Endothelial cell of umbilical vein (primary cell): ENCODE data around the gene RAB7B. TPM values are rescaled to one million over a fixed set of nuclear protein-coding genes. Genes with fewer than 3 reads are reported as not detected.

Source experiments
- BruUV-seq: library from RNA; stranded (reverse); fragments of 400-500 nt; replicated peaks from 2 replicates; lab custom pipeline; 2021; lab: Mats Ljungman, UMichigan
- CTCF ChIA-PET: fragments of 300-600, 350-600 bp; sonication (Branson Sonifier 250); formaldehyde crosslinking; loops from one replicate; lab custom pipeline; 2021; ENCODE audit warnings: antibody characterized with exemption, inconsistent platforms; lab: Charles Lee
- POLR2A ChIA-PET: fragments of 300-600, 350-600 bp; sonication (Branson Sonifier 250); formaldehyde crosslinking; loops from one replicate; lab custom pipeline; 2021; ENCODE audit warnings: antibody characterized with exemption, inconsistent platforms; lab: Charles Lee
- DNase-seq: peaks from one replicate; pipeline ENCODE4 v3.0.0-alpha.2; 2011; ENCODE audit warnings: low read depth, low spot score
- FAIRE-seq: peaks from 2 replicates; lab custom pipeline; 2011; peaks lifted over from hg19 to GRCh38; lab: Jason Lieb, UNC
- H2AFZ ChIP-seq: 2 replicates; pipeline ENCODE4 v1.6.0; 2012; ENCODE audit warnings: low read depth, low read length, control low read depth, inconsistent platforms
- H3K27ac ChIP-seq: 2 replicates; pipeline ENCODE4 v1.5.1; 2011; ENCODE audit warnings: low read depth, mild to moderate bottlenecking, control low read depth, low read length, moderate library complexity; ENCODE audit not compliant: insufficient read depth
- H3K27me3 ChIP-seq, 2 experiments: 2 replicates each; pipeline versions ENCODE4 v1.6.0 to v1.6.1; 2011; ENCODE audit warnings: low read length in 2 of 2, mixed read lengths in 1 of 2; ENCODE audit not compliant: control insufficient read depth in 2 of 2, insufficient read depth in 2 of 2
- H3K36me3 ChIP-seq, 2 experiments: 2 replicates in 1 of 2; 3 replicates in 1 of 2; pipeline ENCODE4 v1.5.1; 2011; ENCODE audit warnings: low read length in 2 of 2, mild to moderate bottlenecking in 1 of 2, moderate library complexity in 1 of 2; ENCODE audit not compliant: control insufficient read depth in 2 of 2, insufficient read depth in 2 of 2; ENCODE audit errors: extremely low read depth in 1 of 2
- H3K4me1 ChIP-seq: 3 replicates; pipeline ENCODE4 v1.5.1; 2011; ENCODE audit warnings: mild to moderate bottlenecking, low read length; ENCODE audit not compliant: control insufficient read depth, insufficient read depth; ENCODE audit errors: extremely low read depth
- H3K4me2 ChIP-seq: 2 replicates; pipeline ENCODE4 v1.6.1; 2011; ENCODE audit warnings: low read length, control low read depth, mixed read lengths; ENCODE audit not compliant: insufficient read depth
- H3K4me3 ChIP-seq, 3 experiments: fragments of 200-600 bp in 1 of 3; sonication (generic), shearing (Covaris generic) in 1 of 3; replicated peaks in 1 of 3; 2 replicates each; pipeline ENCODE4 v1.5.1; 2011 to 2016; ENCODE audit warnings: control low read depth in 3 of 3, low read length in 3 of 3, mild to moderate bottlenecking in 2 of 3, inconsistent platforms in 1 of 3, low read depth in 1 of 3, moderate library complexity in 1 of 3; ENCODE audit not compliant: insufficient read depth in 1 of 3
- H3K79me2 ChIP-seq: 2 replicates; pipeline ENCODE4 v1.6.0; 2012; ENCODE audit warnings: low read length, inconsistent platforms; ENCODE audit not compliant: control insufficient read depth, insufficient read depth
- H3K9ac ChIP-seq: replicated peaks from 2 replicates; pipeline ENCODE3; 2011; ENCODE audit warnings: low read length, control low read depth; ENCODE audit not compliant: insufficient read depth; ENCODE audit errors: extremely low read depth
- H3K9me1 ChIP-seq: replicated peaks from 3 replicates; pipeline ENCODE4 v1.6.0; 2011; ENCODE audit warnings: mild to moderate bottlenecking, low read length; ENCODE audit not compliant: control insufficient read depth, insufficient read depth; ENCODE audit errors: extremely low read depth
- H3K9me3 ChIP-seq: replicated peaks from 2 replicates; pipeline ENCODE4 v1.5.1; 2012; ENCODE audit warnings: low read length, inconsistent platforms; ENCODE audit not compliant: control insufficient read depth, insufficient read depth
- H4K20me1 ChIP-seq: replicated peaks from 2 replicates; pipeline ENCODE3; 2011; ENCODE audit warnings: mild to moderate bottlenecking, low read length; ENCODE audit not compliant: control insufficient read depth, insufficient read depth; ENCODE audit errors: extremely low read depth
- CTCF ChIP-seq, 2 donors: IDR thresholded peaks; 1 replicate in 1 of 2; 2 replicates in 1 of 2; pipeline ENCODE4 v1.5.1; 2011; ENCODE audit warnings: low read length in 2 of 2, mild to moderate bottlenecking in 2 of 2, moderate library complexity in 2 of 2, control low read depth in 1 of 2, inconsistent platforms in 1 of 2, low read depth in 1 of 2; ENCODE audit not compliant: insufficient read depth in 1 of 2; ENCODE audit errors: extremely low read depth in 1 of 2
- EZH2 ChIP-seq: IDR thresholded peaks from 2 replicates; pipeline ENCODE4 v1.6.1; 2012; ENCODE audit warnings: borderline replicate concordance, low read depth, mild to moderate bottlenecking, moderate library complexity, low read length, inconsistent platforms; ENCODE audit not compliant: severe bottlenecking
- FOS ChIP-seq: IDR thresholded peaks from 2 replicates; pipeline ENCODE4 v1.6.1; 2011; ENCODE audit warnings: mild to moderate bottlenecking, low read length, moderate library complexity, borderline replicate concordance; ENCODE audit not compliant: insufficient read depth
- GATA2 ChIP-seq: IDR thresholded peaks from 2 replicates; pipeline ENCODE4 v1.7.0; 2011; ENCODE audit warnings: low read depth, mild to moderate bottlenecking, moderate library complexity, mixed read lengths, low read length; ENCODE audit not compliant: insufficient read length, insufficient read depth
- JUN ChIP-seq: IDR thresholded peaks from 2 replicates; pipeline ENCODE4 v1.6.1; 2011; ENCODE audit warnings: borderline replicate concordance, low read depth; ENCODE audit not compliant: insufficient read length, insufficient read depth
- MAX ChIP-seq: IDR thresholded peaks from 2 replicates; pipeline ENCODE4 v1.6.1; 2011; ENCODE audit not compliant: insufficient read depth, insufficient read length
- MYC ChIP-seq: IDR thresholded peaks from one replicate; pipeline ENCODE4 v1.6.1; 2011; ENCODE audit warnings: mild to moderate bottlenecking, low read depth, low read length
- POLR2A ChIP-seq: IDR thresholded peaks from 2 replicates; pipeline ENCODE4 v1.6.1; 2012; ENCODE audit warnings: low read depth, mild to moderate bottlenecking, control low read depth, low read length
- POLR2AphosphoS5 ChIP-seq: IDR thresholded peaks from 2 replicates; pipeline ENCODE4 v1.6.1; 2012; ENCODE audit warnings: low read depth, mild to moderate bottlenecking, control low read depth, low read length, moderate library complexity; ENCODE audit not compliant: insufficient read depth
- dilution Hi-C: fragments of 300-500 bp; cut with MboI; formaldehyde crosslinking; loops from one replicate; pipeline ENCODE4 v1.15.0; 2019; ENCODE audit warnings: low sequenced_read_pairs; ENCODE audit not compliant: extremely low pct_ligation_motif_present
- intact Hi-C: fragments of 100-400 bp; cut with micrococcal nuclease; formaldehyde crosslinking; loops from one replicate; pipeline ENCODE4 v1.10.0; 2022
- polyA plus RNA-seq, 4 experiments: library from polyadenylated mRNA; depleted of rRNA in 3 of 4; stranded (reverse) in 3 of 4; unstranded in 1 of 4; fragments of >200 nt; gene quantifications; 2 replicates each; pipeline versions ENCODE4 v1.2.1 to v1.2.3, GENCODE V29; 2011 to 2012; ENCODE audit warnings: missing spikeins in 1 of 4
- total RNA-seq: library from RNA; stranded (reverse); gene quantifications from 2 replicates; pipeline ENCODE4 v1.2.3, GENCODE V29; 2021

RAB7B gene
- total and polyA plus RNA-seq, 2 donors (not counting 3 experiments of a cell fraction or from before 2014, with no cell fraction given): 0.15 TPM; not detected in 1

- H3K9me1 ChIP-seq: no peaks in the 10 kb centered on the region
- intact Hi-C loops (loop anchor here (2.0 kb wide), 1 partner anchor 17 kb away; no protein-coding TSS in a partner anchor), dilution Hi-C loops (no loop called here)
- FAIRE-seq: no peak
- no peak overlapping the region for H3K4me3 ChIP-seq
- no peak overlapping the region for H3K9ac ChIP-seq
- H3K4me1 ChIP-seq: peaks cover 35% of the 10 kb centered on the region
- H3K27me3 ChIP-seq: no peaks in the 10 kb centered on the region
- no peaks in the 10 kb centered on the region for H3K36me3 ChIP-seq
- H4K20me1 ChIP-seq: no peaks in the 10 kb centered on the region
- H3K9me3 ChIP-seq: no peaks in the 10 kb centered on the region
- DNase-seq: no peak
- no peak overlapping the region for H3K27ac ChIP-seq
- BruUV-seq: no TSS peak
- CTCF ChIA-PET: interaction anchor here (27.5 kb wide), 1 partner anchor 46 kb away, joined by 1606 read pairs; no protein-coding TSS in a partner anchor
- H2AFZ ChIP-seq: no peak overlapping the region
- H3K79me2 ChIP-seq: no peaks in the 10 kb centered on the region
- no peak for TF ChIP-seq MYC
- no peak for TF ChIP-seq EZH2
- TF ChIP-seq MAX: no peak
- TF ChIP-seq CTCF (IDR thresholded peaks at IDR 0.05; ENCODE audit: extremely low read depth in 1 of 2, insufficient read depth in 1 of 2, low read depth in 1 of 2, low read length in 2 of 2): no peak
- TF ChIP-seq JUN: no peak
- TF ChIP-seq POLR2A: no peak
- no peak for TF ChIP-seq POLR2AphosphoS5
- no peak for TF ChIP-seq GATA2
- no peak for TF ChIP-seq FOS
- no peak overlapping the region for H3K4me2 ChIP-seq
- POLR2A ChIA-PET: no interaction called here
These were observed 67.3 kb downstream of the RAB7B start for GRCh38 chr1:205935869-205936268.
